ENCODE data around the gene ZNRF4.

ZNRF4 gene

DNA sequence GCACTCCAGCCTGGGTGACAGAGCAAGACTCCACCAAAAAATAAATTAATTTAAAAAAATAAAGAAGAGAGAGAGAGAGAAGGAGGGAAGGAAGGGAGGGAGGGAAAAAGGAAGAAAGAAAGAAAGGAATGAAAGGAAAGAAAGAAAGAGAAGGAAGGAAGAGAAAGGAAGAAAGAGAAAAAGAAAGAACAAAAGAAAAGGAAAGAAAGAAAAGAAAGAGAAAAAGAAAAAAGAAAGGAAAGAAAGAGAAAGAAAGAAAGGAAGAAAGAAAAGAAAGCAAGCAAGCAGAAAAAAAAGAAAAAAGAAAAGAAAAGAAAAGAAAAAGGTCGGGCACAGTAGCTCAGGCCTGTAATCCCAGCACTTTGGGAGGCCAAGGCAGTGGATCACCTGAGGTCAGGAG, 14.9 kb upstream of the ZNRF4 start:
- DNase-seq (ENCODE audit: low spot score) = no peak

DNA sequence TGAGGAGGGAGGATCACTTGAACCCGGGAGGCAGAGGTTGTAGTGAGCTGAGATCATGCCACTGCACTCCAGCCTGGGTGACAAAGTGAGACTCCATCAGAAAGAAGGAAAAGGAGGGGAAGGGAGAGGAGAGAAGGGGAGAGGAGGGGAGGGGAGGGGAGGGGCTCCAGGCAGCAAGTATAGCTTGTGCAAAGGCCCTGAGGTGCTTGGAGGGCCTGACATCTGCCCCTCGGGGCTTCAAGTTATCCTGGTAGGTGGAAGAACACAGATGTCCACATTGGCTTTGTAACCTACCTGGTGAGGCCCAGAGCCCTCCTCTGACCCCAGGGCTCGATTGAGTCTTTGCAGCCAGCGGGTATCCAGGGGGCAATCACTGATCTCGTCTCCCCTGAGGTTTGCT, 11.5 kb upstream of the ZNRF4 start:
- DNase-seq (ENCODE audit: low spot score) = no peak

DNA sequence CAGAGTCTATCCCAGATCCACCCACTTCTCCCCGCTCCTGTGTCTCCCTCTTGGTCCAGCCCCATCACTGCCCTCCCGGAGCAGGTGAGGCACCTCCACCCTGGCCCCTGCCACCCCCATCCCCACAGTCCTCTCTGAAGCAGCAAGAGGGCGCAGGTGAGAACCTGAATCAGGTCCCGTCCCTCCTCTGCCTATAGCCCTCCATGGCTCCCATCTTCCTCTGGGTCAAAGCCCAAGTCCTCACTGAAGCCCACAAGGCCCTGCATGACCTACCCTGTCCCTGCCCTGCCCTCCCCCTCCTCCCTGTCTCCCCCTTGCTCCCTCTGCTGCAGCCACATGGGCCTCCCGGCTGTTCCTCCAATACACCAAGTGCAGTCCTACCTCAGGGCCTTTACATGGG, 10.8 kb upstream of the ZNRF4 start:
- no peak for DNase-seq (ENCODE audit: low spot score)

DNA sequence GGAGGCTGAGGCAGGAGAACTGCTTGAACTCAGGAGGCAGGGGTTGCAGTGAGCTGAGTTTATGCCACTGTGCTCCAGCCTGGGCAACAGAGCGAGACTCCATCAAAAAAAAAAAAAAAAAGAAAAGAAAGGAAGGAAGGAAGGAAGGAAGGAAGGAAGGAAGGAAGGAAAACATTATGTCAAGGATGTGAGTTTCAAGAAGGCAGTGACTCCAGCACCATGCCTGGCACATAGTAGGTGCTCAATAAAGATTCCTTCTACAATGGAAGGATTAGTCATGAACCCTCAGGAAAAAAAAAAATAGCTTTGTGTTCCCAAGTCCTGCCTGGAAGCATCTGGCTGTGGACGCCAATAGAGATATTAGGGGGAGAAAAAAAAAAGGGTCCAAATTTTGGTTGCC, 10.1 kb upstream of the ZNRF4 start:
- DNase-seq (ENCODE audit: low spot score) = no peak

DNA sequence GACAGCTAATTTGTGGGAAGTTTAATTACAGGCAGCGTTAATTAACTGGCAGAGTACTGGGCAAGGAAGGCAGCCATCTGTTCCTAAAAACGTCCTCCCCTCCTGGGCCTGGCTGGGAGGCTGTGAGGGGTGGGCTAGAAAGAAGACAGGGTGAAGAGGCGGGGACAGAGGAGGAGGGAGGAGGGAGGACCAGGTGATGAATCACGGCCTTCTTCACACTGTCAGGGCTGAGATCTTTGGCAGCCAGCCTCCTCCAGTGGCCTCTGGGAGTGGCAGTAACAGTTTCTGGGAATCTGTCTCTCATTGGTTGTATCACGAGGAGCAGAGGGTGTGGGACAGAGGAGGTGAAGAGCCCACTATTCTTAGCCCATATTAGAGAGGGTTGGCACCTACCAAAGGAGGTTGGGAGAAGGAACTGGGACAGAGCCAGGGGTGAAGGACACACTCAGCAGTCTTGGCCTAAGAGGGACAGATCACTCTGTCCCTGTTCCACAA, 9.6 kb upstream of the ZNRF4 start:
- peak; percentile 40 for DNase-seq (ENCODE audit: low spot score)

DNA sequence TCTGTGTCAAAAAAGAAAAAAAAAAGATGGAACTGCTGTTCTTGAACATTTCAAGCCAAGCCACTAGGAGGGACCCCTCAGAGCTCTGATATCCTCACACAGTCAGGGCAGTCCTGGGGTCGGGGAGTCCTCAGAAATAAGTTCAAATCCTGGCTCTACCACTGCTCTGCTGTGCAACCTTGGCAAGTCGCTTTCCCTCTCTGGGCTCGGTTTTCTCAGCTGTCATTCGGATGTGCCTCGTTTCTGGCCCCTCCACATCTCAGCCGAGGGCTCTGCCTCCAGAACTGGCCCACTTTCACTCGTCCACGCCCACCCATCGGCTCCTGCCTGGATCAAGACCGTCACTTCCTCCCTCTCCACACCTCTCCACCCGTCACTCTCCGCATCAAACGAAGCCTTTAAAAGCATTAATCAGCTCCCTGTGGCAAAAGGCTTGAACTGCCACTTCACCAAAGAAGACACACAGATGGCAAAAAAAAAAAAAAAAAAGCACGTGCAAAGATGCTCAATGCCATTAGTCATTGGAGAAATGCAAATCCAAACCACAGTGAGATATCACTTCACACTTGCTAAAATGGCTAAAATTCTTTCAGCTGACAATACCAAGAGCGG, 7.4 kb upstream of the ZNRF4 start:
- DNase-seq (ENCODE audit: low spot score) = no peak

DNA sequence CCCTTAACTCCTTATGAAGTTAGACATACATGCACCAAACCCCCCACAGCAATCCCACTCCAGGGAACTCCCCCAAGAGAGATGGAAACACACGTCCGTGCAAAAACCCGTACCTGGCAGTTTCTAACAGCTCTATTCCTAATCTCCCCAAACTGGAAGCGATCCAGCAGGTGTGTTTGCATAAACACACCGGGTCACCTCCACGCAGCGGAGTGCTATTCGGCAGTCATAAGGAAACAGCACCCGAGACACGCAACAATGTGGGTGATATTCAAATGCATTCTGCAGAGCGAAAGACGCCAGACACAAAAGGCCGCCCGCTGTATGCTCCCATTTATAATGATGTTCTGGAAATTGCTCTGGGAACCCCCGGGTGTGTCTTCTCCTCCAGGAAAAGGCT, 6.8 kb upstream of the ZNRF4 start:
- DNase-seq (ENCODE audit: low spot score) = no peak

DNA sequence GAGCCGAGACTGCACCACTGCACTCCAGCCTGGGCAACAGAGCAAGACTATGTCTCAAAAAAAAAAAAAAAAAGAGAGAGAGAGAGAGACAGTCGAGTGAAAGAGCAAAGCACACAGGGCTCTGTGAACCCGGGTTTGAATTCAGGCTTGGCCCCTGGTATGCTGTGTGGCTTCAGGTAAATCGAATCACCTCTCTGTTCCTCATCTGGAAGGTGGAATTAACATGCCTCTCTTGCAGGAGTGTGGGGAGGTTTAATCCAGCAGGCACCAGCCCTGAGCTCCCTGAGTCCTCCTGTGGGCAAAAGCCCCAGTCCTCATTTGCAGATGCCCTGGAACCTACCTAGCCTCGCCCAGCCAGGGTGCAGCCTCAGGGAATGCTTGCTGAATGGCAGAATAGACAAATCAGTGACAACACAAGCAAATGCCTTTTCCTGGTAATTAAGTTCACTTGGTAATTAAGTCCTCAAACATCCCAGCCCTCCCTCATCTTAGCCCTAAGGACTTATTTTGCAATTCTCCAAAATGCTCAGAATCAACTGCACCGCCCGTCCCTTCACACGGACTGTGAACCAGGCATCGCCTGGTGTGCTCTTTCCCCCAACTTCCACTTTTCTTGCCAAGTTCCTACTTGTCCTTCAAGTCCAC, 4.6 kb upstream of the ZNRF4 start:
- no peak for DNase-seq (ENCODE audit: low spot score)

GRCh38 chr19:5451494-5451893, 3.7 kb upstream of the ZNRF4 start:
- no peak for DNase-seq (ENCODE audit: low spot score)

DNA sequence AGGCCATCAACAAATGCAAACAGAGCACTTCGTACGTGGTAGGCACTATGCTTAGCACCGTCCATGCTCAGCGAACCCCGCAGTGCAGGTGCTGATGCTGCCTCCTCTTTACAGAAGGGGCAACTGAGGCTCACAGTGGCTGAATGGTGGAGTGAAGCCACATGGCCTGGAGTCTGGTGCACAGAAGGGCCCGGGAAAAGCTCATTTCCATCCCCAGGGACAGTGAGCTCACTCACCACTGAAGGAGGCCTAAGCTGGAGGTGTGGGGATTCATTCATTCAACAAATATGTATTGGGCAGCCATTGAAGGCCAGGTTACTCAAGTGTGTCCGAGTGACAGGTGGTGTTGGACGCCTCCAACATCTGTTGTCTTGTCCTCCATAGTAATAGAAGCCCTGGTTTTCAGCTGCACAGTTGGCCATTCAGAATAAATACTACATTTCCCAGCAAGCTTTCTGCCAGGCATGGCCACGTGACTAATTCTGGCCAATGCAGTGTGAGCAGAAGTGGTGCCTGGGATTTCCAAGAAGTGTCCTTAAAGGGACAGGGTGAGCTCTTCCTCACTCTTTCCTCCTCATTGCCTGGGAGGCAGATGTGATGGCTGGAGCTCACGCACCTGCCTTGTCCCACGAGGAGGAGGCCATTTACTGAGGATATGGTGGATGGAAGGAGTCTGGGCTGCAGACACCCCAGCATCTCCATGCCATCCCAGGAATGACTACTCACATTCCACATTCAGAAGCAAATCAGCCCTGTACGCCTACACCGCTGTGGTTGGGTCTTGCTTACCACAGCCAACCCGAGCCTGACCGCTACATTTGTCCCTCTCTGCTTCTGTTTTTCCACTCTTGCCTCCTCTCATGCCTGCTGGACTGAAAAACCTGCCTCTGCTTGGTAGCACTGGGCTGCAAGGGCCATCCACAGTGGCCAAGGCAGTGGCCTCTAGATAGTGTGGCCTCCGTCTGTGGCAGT, 2.3 kb upstream of the ZNRF4 start:
- no peak for DNase-seq (ENCODE audit: low spot score)

DNA sequence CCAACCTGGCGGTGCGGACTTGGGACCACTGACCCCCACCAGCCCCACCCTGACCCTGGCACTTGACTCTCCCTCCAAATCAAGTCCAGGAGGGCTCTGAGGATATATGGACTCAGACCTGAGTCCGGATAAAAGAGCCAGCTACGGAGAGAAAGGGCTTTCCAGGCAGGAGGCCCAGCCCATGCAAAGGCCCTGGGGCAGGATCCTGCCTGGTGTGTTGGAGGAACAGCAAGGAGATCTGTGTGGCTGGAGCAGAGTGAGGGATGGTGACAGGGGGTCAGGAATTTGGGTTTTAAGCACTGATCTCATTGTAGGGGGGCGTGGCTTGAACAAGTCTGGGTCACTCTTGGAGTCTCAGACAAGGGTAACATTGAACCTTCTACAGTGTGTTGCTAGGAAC, 474 bp upstream of the ZNRF4 start:
- DNase-seq (ENCODE audit: low spot score) = no peak

- DNase-seq (ENCODE audit: low spot score) = no peak
Observed at GRCh38 chr19:5456130-5456840, 1.1 kb downstream of the ZNRF4 start.

DNA sequence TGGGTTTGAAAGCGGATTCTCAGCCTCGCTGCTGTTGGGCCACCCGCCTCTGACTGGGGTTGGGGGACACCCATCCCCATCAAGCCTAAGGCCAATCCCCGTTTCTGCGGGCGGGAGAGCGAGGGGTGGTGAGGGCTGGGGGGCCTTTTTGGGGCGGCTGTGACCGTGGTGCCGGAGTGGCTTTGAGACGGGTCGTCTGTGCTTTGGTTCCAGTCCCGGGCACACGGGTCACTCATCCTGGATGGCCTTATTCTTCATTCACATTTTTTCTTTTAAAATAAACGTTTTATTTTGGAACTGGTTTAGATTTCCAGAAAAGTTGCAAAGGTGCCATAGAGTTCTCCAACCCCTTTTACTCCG, 1.6 kb downstream of the ZNRF4 start:
- no peak for DNase-seq (ENCODE audit: low spot score)

DNA sequence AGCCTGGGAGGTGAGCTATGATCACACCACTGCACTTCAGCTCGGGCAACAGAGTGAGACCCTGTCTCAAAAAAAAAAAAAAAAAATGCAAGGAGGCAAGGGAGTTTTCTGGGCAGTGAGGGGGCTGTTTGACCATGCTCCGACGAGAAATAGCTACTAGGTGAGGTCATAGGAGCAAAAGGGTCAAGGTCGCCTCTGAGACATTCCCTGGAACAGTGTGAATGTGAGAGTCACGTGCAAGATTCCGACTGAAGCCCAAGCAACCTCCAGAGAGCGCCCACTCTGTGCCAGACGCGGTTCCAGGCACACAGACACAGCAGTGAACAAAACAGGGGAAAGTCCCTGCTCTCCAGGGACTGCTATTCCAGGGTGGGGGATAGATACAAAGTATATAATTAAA, 2.5 kb downstream of the ZNRF4 start:
- no peak for DNase-seq (ENCODE audit: low spot score)

DNA sequence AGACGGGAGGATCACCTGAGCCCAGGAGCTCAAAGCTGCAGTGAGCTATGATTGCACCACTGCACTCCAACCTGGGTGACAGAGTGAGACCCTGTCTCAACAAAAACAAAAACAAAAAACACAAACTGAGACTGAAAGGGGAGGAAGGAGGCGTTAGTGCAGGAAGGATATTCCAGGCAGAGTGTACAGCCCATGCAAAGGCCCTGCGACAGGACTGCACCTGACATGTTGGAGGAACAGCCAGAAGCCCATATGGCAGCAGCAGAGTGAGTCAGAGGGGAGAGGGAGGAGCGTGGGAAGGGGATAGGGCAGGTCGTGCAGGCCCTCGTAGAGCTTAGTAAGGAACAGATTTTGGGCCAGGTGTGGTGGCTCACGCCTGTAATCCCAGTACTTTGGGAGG, 3.2 kb downstream of the ZNRF4 start:
- DNase-seq (ENCODE audit: low spot score) = no peak

DNA sequence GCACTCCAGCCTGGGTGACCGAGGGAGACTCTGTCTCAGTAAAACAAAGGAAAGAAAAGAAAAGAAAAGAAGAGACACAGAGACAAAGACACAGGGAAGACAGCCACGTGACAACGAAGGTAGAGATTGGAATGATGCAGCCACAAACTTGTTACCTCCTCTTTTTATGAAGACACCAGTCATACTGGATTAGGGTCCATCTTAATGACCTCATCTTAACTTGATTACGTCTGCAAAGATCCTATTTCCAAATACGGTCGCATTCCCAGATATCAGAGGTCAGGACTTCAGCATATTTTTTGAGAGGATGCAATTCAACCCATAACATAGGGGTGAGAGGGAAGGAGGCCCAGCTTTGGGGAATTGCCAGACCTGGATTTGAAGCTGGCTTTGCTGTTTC, 4.1 kb downstream of the ZNRF4 start:
- DNase-seq (ENCODE audit: low spot score) = no peak

DNA sequence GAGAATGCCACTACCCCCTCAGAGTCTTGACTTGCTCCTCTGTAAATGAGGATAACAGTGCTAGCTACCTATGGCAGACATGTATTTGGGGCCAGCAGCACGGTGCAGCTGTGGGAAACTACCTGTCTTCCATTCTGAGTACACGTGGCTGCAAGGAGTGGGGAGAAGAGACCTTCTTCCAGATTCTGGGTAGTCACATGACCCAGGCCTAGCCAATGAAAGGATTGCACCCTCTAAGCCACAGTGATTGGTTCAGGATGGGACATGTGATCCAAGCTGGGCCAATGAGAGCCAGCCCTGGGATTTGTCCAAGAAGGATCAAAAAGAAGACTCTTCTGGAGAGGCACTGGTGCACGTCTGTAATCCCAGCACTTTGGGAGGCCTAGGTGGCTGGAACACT, 5.5 kb downstream of the ZNRF4 start:
- DNase-seq (ENCODE audit: low spot score) = no peak

DNA sequence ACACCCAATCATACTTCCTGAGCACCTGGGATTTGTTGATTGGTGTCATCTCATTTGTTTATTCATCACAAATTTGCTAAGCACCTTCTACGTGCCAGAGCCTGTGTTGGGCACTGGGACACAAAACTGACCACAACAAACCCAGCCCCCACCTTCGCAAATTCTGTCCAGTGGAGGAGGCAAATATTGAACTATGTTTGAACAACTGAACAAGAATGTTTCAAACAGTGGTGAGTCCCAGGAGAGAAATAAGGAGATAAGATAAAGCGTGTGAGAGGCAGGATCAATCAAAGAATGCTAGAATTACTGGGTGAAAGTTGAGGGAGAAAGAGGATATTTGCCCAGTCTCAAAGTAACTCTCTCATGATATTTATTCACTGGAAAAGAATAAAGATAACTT, 8.7 kb downstream of the ZNRF4 start:
- DNase-seq (ENCODE audit: low spot score) = no peak

DNA sequence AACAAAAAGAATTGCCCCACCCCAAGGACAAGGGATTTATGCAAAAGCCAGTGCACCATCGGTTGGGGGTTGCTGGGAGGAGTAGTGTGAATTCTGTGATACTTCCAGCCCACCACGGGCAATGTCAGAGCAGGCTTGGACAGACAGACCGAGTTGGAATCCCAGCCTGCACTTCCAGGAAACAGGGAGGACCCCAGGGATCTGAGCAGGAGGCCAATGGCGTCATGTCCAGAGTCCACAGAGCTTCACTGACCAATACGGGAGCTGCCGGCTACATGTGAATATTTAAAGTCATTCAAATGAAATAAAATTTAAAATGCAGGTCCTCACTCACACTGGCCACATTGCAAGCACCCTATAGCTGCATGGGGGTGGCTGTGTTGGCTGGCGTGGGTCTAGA, 10.9 kb downstream of the ZNRF4 start:
- DNase-seq (ENCODE audit: low spot score) = no peak

DNA sequence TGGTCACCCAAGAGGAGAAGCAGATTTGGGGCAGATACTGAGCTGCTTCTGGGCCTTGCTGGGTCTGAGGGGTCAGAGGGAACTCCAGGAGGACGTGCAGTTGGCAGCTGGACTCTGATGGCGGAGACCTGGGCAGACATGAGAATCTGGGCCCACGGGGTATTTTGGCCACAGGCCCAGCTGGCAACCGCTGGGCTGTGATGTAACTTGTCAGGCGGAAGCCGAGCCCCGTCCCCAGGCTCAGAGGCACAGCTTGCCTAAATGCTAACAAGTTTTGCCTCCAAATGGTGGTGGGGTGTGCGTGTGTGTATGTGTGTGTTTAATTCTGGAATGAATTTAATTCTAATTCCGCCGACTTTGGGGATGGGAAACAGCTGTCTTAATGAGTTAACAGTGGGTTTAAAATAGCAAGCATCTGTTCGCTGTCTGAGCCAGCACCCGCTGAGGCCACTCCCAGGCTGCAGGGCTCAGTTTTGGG, 11.6 kb downstream of the ZNRF4 start:
- DNase-seq (ENCODE audit: low spot score) = no peak

- DNase-seq (ENCODE audit: low spot score) = no peak
Observed at GRCh38 chr19:5470264-5470671, 15.1 kb downstream of the ZNRF4 start.

GRCh38 chr19:5472286-5472685, 17.1 kb downstream of the ZNRF4 start:
- DNase-seq (ENCODE audit: low spot score) = no peak

Data from AG08395 (cell line).